Measurements from ENCODE around the gene ECEL1.

The ECEL1 gene

GRCh38 chr2:232522623-232523401, 35.2 kb upstream of the ECEL1 start:
- no peak for DNase-seq (ENCODE audit: low spot score)

GRCh38 chr2:232521959-232522622, 34.5 kb upstream of the ECEL1 start:
- DNase-seq (ENCODE audit: low spot score): peak; percentile 54

- DNase-seq (ENCODE audit: low spot score): no peak
Measured at GRCh38 chr2:232521098-232521497, 33.5 kb upstream of the ECEL1 start.

- no peak for DNase-seq (ENCODE audit: low spot score)
Measured at GRCh38 chr2:232520489-232520888, 32.9 kb upstream of the ECEL1 start.

- DNase-seq (ENCODE audit: low spot score): no peak
Measured at GRCh38 chr2:232519581-232520438, 32.2 kb upstream of the ECEL1 start, which contains the start of gene PRSS56. Gene PRSS56, plus strand, starts transcription at chr2:232520388. Its CDS starts 211 bp downstream, at chr2:232520599.

GRCh38 chr2:232518844-232519243, 31.2 kb upstream of the ECEL1 start:
- DNase-seq (ENCODE audit: low spot score): no peak

- no peak for DNase-seq (ENCODE audit: low spot score)
Measured at GRCh38 chr2:232516551-232516950, 28.9 kb upstream of the ECEL1 start.

GRCh38 chr2:232515639-232516038, 28.0 kb upstream of the ECEL1 start:
- DNase-seq (ENCODE audit: low spot score): no peak

GRCh38 chr2:232513353-232513752, 25.7 kb upstream of the ECEL1 start:
- DNase-seq (ENCODE audit: low spot score): no peak

- DNase-seq (ENCODE audit: low spot score): no peak
Measured at GRCh38 chr2:232512602-232513001, 25.0 kb upstream of the ECEL1 start.

GRCh38 chr2:232511336-232511890, 23.8 kb upstream of the ECEL1 start:
- no peak for DNase-seq (ENCODE audit: low spot score)

- no peak for DNase-seq (ENCODE audit: low spot score)
Measured at GRCh38 chr2:232508251-232508650, 20.6 kb upstream of the ECEL1 start.

GRCh38 chr2:232506709-232507108, 19.1 kb upstream of the ECEL1 start:
- no peak for DNase-seq (ENCODE audit: low spot score)

- DNase-seq (ENCODE audit: low spot score): no peak
Measured at GRCh38 chr2:232505856-232506255, 18.2 kb upstream of the ECEL1 start.

- no peak for DNase-seq (ENCODE audit: low spot score)
Measured at GRCh38 chr2:232504438-232504837, 16.8 kb upstream of the ECEL1 start.

- DNase-seq (ENCODE audit: low spot score): no peak
Measured at GRCh38 chr2:232503809-232504323, 16.2 kb upstream of the ECEL1 start.

- DNase-seq (ENCODE audit: low spot score): no peak
Measured at GRCh38 chr2:232502911-232503808, 15.5 kb upstream of the ECEL1 start.

- DNase-seq (ENCODE audit: low spot score): no peak
Measured at GRCh38 chr2:232502511-232502910, 14.9 kb upstream of the ECEL1 start.

- DNase-seq (ENCODE audit: low spot score): no peak
Measured at GRCh38 chr2:232501794-232502390, 14.3 kb upstream of the ECEL1 start.

- DNase-seq (ENCODE audit: low spot score): no peak
Measured at GRCh38 chr2:232501331-232501771, 13.7 kb upstream of the ECEL1 start.

Data from CD4-positive, alpha-beta T cell treated with Interleukin-6 at 100 ng/mL for 8 hours (primary cell).